Smooth muscle cell (in vitro differentiated cells): Measurements from ENCODE around the gene GATC. TPM values are rescaled to one million over a fixed set of nuclear protein-coding genes. Genes with fewer than 3 reads are reported as not detected.

Experiments used
- DNase-seq: peaks from one replicate; lab custom pipeline; 2025; ENCODE audit not compliant: unreplicated experiment; lab: John Stamatoyannopoulos, UW
- H2AFZ ChIP-seq: fragments of 200-600 bp; sonication (generic); 2 replicates; pipeline ENCODE4 v1.6.0; 2016; ENCODE audit warnings: antibody characterized with exemption, low read depth, mild to moderate bottlenecking
- H3F3A ChIP-seq: fragments of 200-600 bp; sonication (generic); 2 replicates; pipeline ENCODE4 v1.6.0; 2017; ENCODE audit warnings: antibody characterized with exemption, low read depth
- H3K27ac ChIP-seq: fragments of 200-600 bp; sonication (generic); 2 replicates; pipeline ENCODE4 v1.5.1; 2016; ENCODE audit warnings: low read depth, mild to moderate bottlenecking
- H3K27me3 ChIP-seq: fragments of 200-600 bp; sonication (generic); 2 replicates; pipeline ENCODE4 v1.6.1; 2016; ENCODE audit warnings: low read depth, mild to moderate bottlenecking
- H3K36me3 ChIP-seq: fragments of 200-600 bp; sonication (generic); 2 replicates; pipeline ENCODE4 v1.5.1; 2016; ENCODE audit warnings: low read depth
- H3K4me1 ChIP-seq: fragments of 200-600 bp; sonication (generic); 2 replicates; pipeline ENCODE4 v1.5.1; 2016; ENCODE audit warnings: low read depth
- H3K4me2 ChIP-seq: fragments of 200-600 bp; sonication (generic); 2 replicates; pipeline ENCODE4 v1.6.0; 2016; ENCODE audit warnings: mild to moderate bottlenecking
- H3K4me3 ChIP-seq: fragments of 200-600 bp; sonication (generic); 2 replicates; pipeline ENCODE4 v1.5.1; 2016; ENCODE audit warnings: mild to moderate bottlenecking
- H3K79me2 ChIP-seq: fragments of 200-600 bp; sonication (generic); 2 replicates; pipeline ENCODE4 v1.6.0; 2016; ENCODE audit warnings: low read depth, mild to moderate bottlenecking
- H3K9ac ChIP-seq: fragments of 200-600 bp; sonication (generic); 2 replicates; pipeline ENCODE4 v1.6.0; 2016; ENCODE audit warnings: low read depth
- H3K9me3 ChIP-seq: fragments of 200-600 bp; sonication (generic); replicated peaks from 2 replicates; pipeline ENCODE4 v1.5.1; 2016; ENCODE audit warnings: low read depth
- H4K20me1 ChIP-seq: fragments of 200-600 bp; sonication (generic); 2 replicates; pipeline ENCODE4 v1.6.0; 2016; ENCODE audit warnings: low read depth
- CTCF ChIP-seq: fragments of 200-600 bp; sonication (generic); IDR thresholded peaks from 2 replicates; pipeline ENCODE4 v1.5.1; 2017; ENCODE audit warnings: borderline replicate concordance, mild to moderate bottlenecking, antibody characterized with exemption; ENCODE audit not compliant: insufficient read depth, poor library complexity, severe bottlenecking
- WGBS: methylation state at CpG from one replicate; pipeline ENCODE4 v1.1.7; 2016; ENCODE audit warnings: low lambda C conversion rate; 5-methylcytosine and 5-hydroxymethylcytosine counted together
- polyA plus RNA-seq: library from polyadenylated mRNA; unstranded; fragments of >200 nt; fragmentation: Nextera tagmentation; extraction: Ambion mirVana; gene quantifications from 2 replicates; pipeline ENCODE4 v1.2.1, GENCODE V29; 2016
- total RNA-seq: library from RNA; depleted of rRNA; stranded (reverse); fragments of >200 nt; gene quantifications from 2 replicates; pipeline ENCODE4 v1.2.3, GENCODE V29; 2014

Gene GATC
- total and polyA plus RNA-seq, 2 experiments from 2014 or later, result 10.3 to 22.2 TPM

GRCh38 chr12:120498870-120499515, 52.7 kb downstream of the GATC start:
- H3K9ac ChIP-seq, result no peak overlapping the region
- H3F3A ChIP-seq, result peaks cover 12% of the 10 kb centered on the region
- H3K9me3 ChIP-seq, result no peaks in the 10 kb centered on the region
- peaks cover 24% of the 10 kb centered on the region for H3K4me1 ChIP-seq
- no peak overlapping the region for H3K4me2 ChIP-seq
- H4K20me1 ChIP-seq, result peaks cover 18% of the 10 kb centered on the region
- peaks cover 35% of the 10 kb centered on the region for H3K79me2 ChIP-seq
- no peak overlapping the region for H3K27ac ChIP-seq
- no peaks in the 10 kb centered on the region for H3K27me3 ChIP-seq
- DNase-seq, result no peak
- 85% methylated on average over 3 of the region's 3 CpGs for WGBS
- no peak overlapping the region for H3K4me3 ChIP-seq
- peaks cover 10% of the 10 kb centered on the region for H3K36me3 ChIP-seq
- no peak for TF ChIP-seq CTCF
- H2AFZ ChIP-seq, result no peak overlapping the region

GRCh38 chr12:120500581-120500980, 54.3 kb downstream of the GATC start:
- no peak overlapping the region for H3K4me2 ChIP-seq
- H4K20me1 ChIP-seq, result peaks cover 18% of the 10 kb centered on the region
- peaks cover 10% of the 10 kb centered on the region for H3K36me3 ChIP-seq
- peaks cover 24% of the 10 kb centered on the region for H3K79me2 ChIP-seq
- no peak for DNase-seq
- peaks cover 12% of the 10 kb centered on the region for H3F3A ChIP-seq
- no peaks in the 10 kb centered on the region for H3K27me3 ChIP-seq
- no peak overlapping the region for H3K4me3 ChIP-seq
- peaks cover 14% of the 10 kb centered on the region for H3K4me1 ChIP-seq
- no peak overlapping the region for H2AFZ ChIP-seq
- WGBS, result 75% methylated on average over 1 of the region's 1 CpG
- no peaks in the 10 kb centered on the region for H3K9me3 ChIP-seq
- TF ChIP-seq CTCF, result no peak
- H3K27ac ChIP-seq, result peak overlapping the region; percentile 1
- H3K9ac ChIP-seq, result no peak overlapping the region

- H3K27me3 ChIP-seq, result no peaks in the 10 kb centered on the region
- no peak for TF ChIP-seq CTCF
- H3K4me1 ChIP-seq, result no peaks in the 10 kb centered on the region
- H3K36me3 ChIP-seq, result peaks cover 10% of the 10 kb centered on the region
- H2AFZ ChIP-seq, result no peak overlapping the region
- no peaks in the 10 kb centered on the region for H3F3A ChIP-seq
- H3K9me3 ChIP-seq, result no peaks in the 10 kb centered on the region
- no peaks in the 10 kb centered on the region for H3K79me2 ChIP-seq
- 87% methylated on average over 4 of the region's 4 CpGs for WGBS
- H4K20me1 ChIP-seq, result no peaks in the 10 kb centered on the region
- no peak overlapping the region for H3K4me2 ChIP-seq
- DNase-seq, result no peak
- H3K4me3 ChIP-seq, result no peak overlapping the region
- H3K27ac ChIP-seq, result no peak overlapping the region
- no peak overlapping the region for H3K9ac ChIP-seq
Observed at GRCh38 chr12:120504587-120504986, 58.3 kb downstream of the GATC start.

- Histone ChIP-seq H3K4me3 (no peak overlapping the region), H3K27me3 (no peaks in the 10 kb centered on the region), H3K9me3 (no peaks in the 10 kb centered on the region), H3K4me2 (no peak overlapping the region), H3K9ac (no peak overlapping the region), H3K27ac (no peak overlapping the region), H2AFZ (no peak overlapping the region), H4K20me1 (no peaks in the 10 kb centered on the region), H3K36me3 (peaks cover 4% of the 10 kb centered on the region), H3K4me1 (no peaks in the 10 kb centered on the region), H3F3A (no peaks in the 10 kb centered on the region), H3K79me2 (no peaks in the 10 kb centered on the region)
- no peak for TF ChIP-seq CTCF
- 98% methylated on average over 8 of the region's 8 CpGs for WGBS
- DNase-seq, result no peak
Observed at GRCh38 chr12:120508537-120508936, 62.3 kb downstream of the GATC start.
